GM12873 (cell line): ENCODE results near the gene MAU2.

Experiments
- CTCF ChIP-seq: IDR thresholded peaks from 2 replicates; pipeline ENCODE4 v1.5.1; 2012; ENCODE audit warnings: low read depth, mild to moderate bottlenecking, moderate library complexity, low read length, control low read depth; ENCODE audit not compliant: insufficient read depth; ENCODE audit errors: missing control alignments

The MAU2 gene

GRCh38 chr19:19296953-19297689 is 23.5 kb upstream of the MAU2 start:
- no peak for TF ChIP-seq CTCF

- TF ChIP-seq CTCF: no peak
Observed at GRCh38 chr19:19297759-19298158, 22.9 kb upstream of the MAU2 start.

GRCh38 chr19:19300613-19301012 is 20.0 kb upstream of the MAU2 start:
- no peak for TF ChIP-seq CTCF

- TF ChIP-seq CTCF: no peak
Observed at GRCh38 chr19:19303411-19303810, 17.2 kb upstream of the MAU2 start.

GRCh38 chr19:19304186-19304965 is 16.3 kb upstream of the MAU2 start:
- TF ChIP-seq CTCF: no peak

GRCh38 chr19:19305066-19305465 is 15.6 kb upstream of the MAU2 start:
- TF ChIP-seq CTCF: no peak

- no peak for TF ChIP-seq CTCF
Observed at GRCh38 chr19:19305696-19306095, 14.9 kb upstream of the MAU2 start.
